HEK293 (cell line): ENCODE measurements around the gene TPGS2.

Experiments used
- CTCF ChIP-seq: fragments of 450-650 bp; formaldehyde crosslinking; IDR thresholded peaks from 2 replicates; pipeline ENCODE4 v1.5.1; 2016; ENCODE audit warnings: missing biosample characterization, missing genetic modification characterization
- EGR2 ChIP-seq: fragments of 450-650 bp; formaldehyde crosslinking; IDR thresholded peaks from 2 replicates; pipeline ENCODE4 v1.5.1; 2016; ENCODE audit warnings: low read depth, missing biosample characterization, missing genetic modification characterization
- ZNF24 ChIP-seq: fragments of 450-650 bp; formaldehyde crosslinking; IDR thresholded peaks from 2 replicates; pipeline ENCODE4 v1.5.1; 2016; ENCODE audit warnings: missing biosample characterization, missing genetic modification characterization
- ZNF274 ChIP-seq, 2 experiments: fragments of 200-500 bp in 1 of 2; fragments of 450-650 bp in 1 of 2; sonication (Bioruptor generic) in 1 of 2; formaldehyde crosslinking in 1 of 2; IDR thresholded peaks; 2 replicates each; pipeline versions ENCODE4 v1.5.1 to v1.6.1; 2014 to 2016; ENCODE audit warnings: borderline replicate concordance in 1 of 2, inconsistent platforms in 1 of 2, low read length in 1 of 2, missing biosample characterization in 1 of 2, missing genetic modification characterization in 1 of 2
- ZNF776 ChIP-seq: fragments of 450-650 bp; formaldehyde crosslinking; IDR thresholded peaks from 2 replicates; pipeline ENCODE4 v1.5.0; 2017; ENCODE audit warnings: missing biosample characterization, missing genetic modification characterization, borderline replicate concordance
- ZNF777 ChIP-seq: fragments of 450-650 bp; formaldehyde crosslinking; IDR thresholded peaks from 2 replicates; pipeline ENCODE4 v1.5.1; 2017; ENCODE audit warnings: missing biosample characterization, missing genetic modification characterization, borderline replicate concordance

GRCh38 chr18:36830158-36830495 is 1.3 kb upstream of the TPGS2 start:
- TF ChIP-seq ZNF776 (tag by site-specific recombination) (no peak), CTCF (tag by site-specific recombination) (no peak), ZNF777 (tag by site-specific recombination) (no peak), EGR2 (no peak), ZNF24 (no peak), ZNF274 (IDR thresholded peaks at IDR 0.05; ENCODE audit: low read length) (no peak), ZNF274 (tag by site-specific recombination; IDR thresholded peaks at IDR 0.05; ENCODE audit: borderline replicate concordance) (no peak)
